IPS-18a (cell line): Measurements from ENCODE around the gene GNL2.

Source experiments
- H3K27ac ChIP-seq: one replicate; pipeline ENCODE4 v1.5.1; 2013; ENCODE audit warnings: low read length
- H3K27me3 ChIP-seq: one replicate; pipeline ENCODE4 v1.6.1; 2013; ENCODE audit warnings: mild to moderate bottlenecking, low read length; ENCODE audit not compliant: control insufficient read depth, insufficient read depth
- H3K36me3 ChIP-seq: one replicate; pipeline ENCODE4 v1.6.1; 2013; ENCODE audit warnings: low read depth, low read length; ENCODE audit not compliant: control insufficient read depth
- H3K4me1 ChIP-seq: one replicate; pipeline ENCODE4 v1.6.1; 2013; ENCODE audit warnings: low read depth, low read length; ENCODE audit not compliant: control insufficient read depth
- H3K4me3 ChIP-seq: one replicate; pipeline ENCODE4 v1.5.1; 2013; ENCODE audit warnings: low read length
- H3K9ac ChIP-seq: one replicate; pipeline ENCODE4 v1.6.1; 2013; ENCODE audit warnings: mild to moderate bottlenecking, low read length, moderate library complexity
- H3K9me3 ChIP-seq: one replicate; pipeline ENCODE4 v1.6.1; 2013; ENCODE audit warnings: low read depth, low read length; ENCODE audit not compliant: control insufficient read depth

Gene GNL2

DNA sequence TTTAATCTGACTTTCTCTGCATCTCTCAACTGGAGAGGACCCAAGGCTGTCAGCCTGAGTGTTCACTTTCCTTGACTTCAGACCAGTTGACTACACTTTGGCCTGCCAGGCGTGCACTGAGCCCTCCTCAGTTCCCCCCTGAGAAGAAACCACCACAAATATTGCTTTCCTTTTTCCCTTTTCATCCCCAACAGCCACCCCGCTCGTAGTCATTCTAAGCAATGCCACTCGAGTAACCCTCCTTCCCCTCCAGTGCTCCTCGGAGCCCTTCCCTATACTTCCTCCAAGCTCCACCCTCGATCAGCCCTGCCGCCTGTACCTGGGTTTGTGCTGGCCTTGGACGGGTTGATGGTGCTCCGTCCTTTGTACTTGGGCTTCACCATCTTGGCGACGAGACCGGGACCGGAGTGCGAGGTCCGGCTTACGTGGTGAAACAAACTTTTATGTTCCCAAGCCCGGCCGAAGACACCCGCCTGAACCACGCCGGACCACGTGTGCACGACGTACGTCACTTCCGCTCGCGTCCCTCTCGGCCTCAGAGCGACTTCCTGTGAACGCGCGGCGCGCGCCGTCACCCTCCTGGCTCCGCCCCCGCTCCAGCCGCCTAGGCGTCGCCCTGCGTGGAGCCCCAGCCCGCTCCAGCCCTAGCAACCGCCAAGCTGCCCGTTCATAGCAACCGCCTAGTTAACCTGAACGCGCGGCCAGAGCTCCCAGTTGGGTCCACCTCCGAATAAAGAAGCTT, at the start of gene GNL2:
GNL2 (minus strand) TSS at position 498 of the 742 bp plus-strand sequence; CDS start at position 383, 115 bp downstream.
- Histone ChIP-seq H3K4me3 (peak within 1 kb of the TSS; percentile 94), H3K36me3 (peaks cover 34% of the 10 kb centered on the region), H3K9me3 (no peaks in the 10 kb centered on the region), H3K27me3 (no peaks in the 10 kb centered on the region), H3K4me1 (peaks cover 8% of the 10 kb centered on the region), H3K27ac (peak within 1 kb of the TSS; percentile 75), H3K9ac (peak within 1 kb of the TSS; percentile 94)

DNA sequence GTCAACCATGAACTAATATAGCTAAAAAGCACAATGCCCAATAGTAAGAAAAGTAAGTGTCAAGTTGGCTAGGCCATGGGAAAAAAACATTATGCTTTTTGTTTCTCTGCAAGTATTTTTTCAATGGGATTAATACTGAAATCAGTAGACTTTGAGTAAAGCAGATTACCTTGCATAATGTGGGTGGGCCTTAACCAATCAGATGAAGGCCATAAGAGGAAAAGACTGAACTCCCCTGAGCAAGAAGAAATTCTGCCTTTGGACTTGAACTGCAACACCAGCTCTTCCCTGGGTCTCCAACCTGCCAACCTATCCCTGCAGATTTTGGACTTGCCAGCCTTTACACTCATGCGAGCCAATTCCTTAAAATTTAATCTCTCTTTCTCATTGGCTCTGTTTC, 45.3 kb upstream of the GNL2 start:
- H3K27ac ChIP-seq, result no peak overlapping the region
- H3K4me1 ChIP-seq, result no peaks in the 10 kb centered on the region
- H3K9ac ChIP-seq, result no peak overlapping the region
- no peaks in the 10 kb centered on the region for H3K9me3 ChIP-seq
- no peaks in the 10 kb centered on the region for H3K36me3 ChIP-seq
- H3K27me3 ChIP-seq, result peaks cover 78% of the 10 kb centered on the region
- H3K4me3 ChIP-seq, result no peak overlapping the region

GRCh38 chr1:37636435-37636834, 40.7 kb upstream of the GNL2 start:
- Histone ChIP-seq H3K36me3 (no peaks in the 10 kb centered on the region), H3K27me3 (peaks cover 96% of the 10 kb centered on the region), H3K9me3 (no peaks in the 10 kb centered on the region), H3K4me1 (no peaks in the 10 kb centered on the region), H3K9ac (no peak overlapping the region), H3K27ac (no peak overlapping the region), H3K4me3 (no peak overlapping the region)

GRCh38 chr1:37634992-37635902, 39.5 kb upstream of the GNL2 start:
- H3K36me3 ChIP-seq, result no peaks in the 10 kb centered on the region
- no peaks in the 10 kb centered on the region for H3K4me1 ChIP-seq
- no peak overlapping the region for H3K27ac ChIP-seq
- H3K27me3 ChIP-seq, result peaks cover 99% of the 10 kb centered on the region
- H3K4me3 ChIP-seq, result peak overlapping the region; percentile 43
- no peaks in the 10 kb centered on the region for H3K9me3 ChIP-seq
- H3K9ac ChIP-seq, result no peak overlapping the region

- peak within 1 kb of the TSS; percentile 43 for H3K4me3 ChIP-seq
- H3K4me1 ChIP-seq, result peaks cover 5% of the 10 kb centered on the region
- no peaks in the 10 kb centered on the region for H3K36me3 ChIP-seq
- no peaks in the 10 kb centered on the region for H3K9me3 ChIP-seq
- no peak within 1 kb of the TSS for H3K27ac ChIP-seq
- peaks cover 100% of the 10 kb centered on the region for H3K27me3 ChIP-seq
- no peak within 1 kb of the TSS for H3K9ac ChIP-seq
Measured at GRCh38 chr1:37634244-37634991, 38.7 kb upstream of the GNL2 start, which contains the start of gene RSPO1. Gene RSPO1 (minus strand): TSS chr1:37634892. CDS start chr1:37629661, 5,231 bp downstream.

- H3K4me3 ChIP-seq, result peak overlapping the region; percentile 43
- no peak overlapping the region for H3K9ac ChIP-seq
- no peaks in the 10 kb centered on the region for H3K9me3 ChIP-seq
- no peak overlapping the region for H3K27ac ChIP-seq
- no peaks in the 10 kb centered on the region for H3K36me3 ChIP-seq
- H3K4me1 ChIP-seq, result peaks cover 5% of the 10 kb centered on the region
- H3K27me3 ChIP-seq, result peaks cover 100% of the 10 kb centered on the region
Measured at GRCh38 chr1:37633938-37634243, 38.2 kb upstream of the GNL2 start.

DNA sequence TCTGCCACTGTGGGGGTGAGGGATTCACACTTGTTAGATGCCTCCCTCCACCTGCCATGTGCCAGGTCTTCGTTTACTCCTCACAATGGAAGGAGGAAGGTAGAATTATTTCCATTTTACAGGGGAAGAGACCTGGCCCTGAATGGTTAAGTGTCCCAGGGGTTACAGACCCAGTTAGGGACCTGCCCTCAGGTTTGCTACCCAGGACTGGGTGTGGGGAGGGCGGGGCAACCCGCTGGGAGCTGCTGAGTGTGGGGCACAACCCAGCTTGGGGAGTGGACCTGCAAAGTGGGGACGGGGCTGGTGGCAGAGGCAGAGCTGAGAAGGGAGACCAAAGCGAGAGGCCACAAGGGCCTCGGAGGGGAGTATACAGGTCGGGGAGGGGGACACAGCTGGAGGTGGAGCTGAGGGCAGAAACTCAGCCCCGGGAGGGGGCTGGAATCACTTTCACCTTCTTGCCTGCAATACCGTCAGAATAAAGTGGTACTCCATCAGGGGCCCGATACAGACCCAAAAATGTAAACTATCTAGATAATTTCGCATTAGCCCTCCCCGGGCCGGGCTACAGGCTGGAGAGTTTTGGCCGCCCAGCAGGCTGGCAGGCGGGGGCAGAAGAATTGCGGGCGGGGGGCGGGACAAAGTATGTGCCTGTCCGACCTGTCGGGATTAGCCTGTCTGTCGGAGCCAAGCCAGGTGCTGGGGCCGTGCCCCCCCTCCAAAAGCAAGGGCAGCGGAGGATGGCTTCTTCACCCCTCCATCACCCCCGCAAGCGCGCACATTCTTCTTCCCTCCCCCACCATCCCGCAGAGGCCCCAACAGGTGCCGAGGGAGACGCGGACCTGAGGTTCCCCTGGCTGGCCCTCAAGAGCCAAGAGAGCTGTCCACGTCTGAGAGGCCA, 37.6 kb upstream of the GNL2 start:
- Histone ChIP-seq H3K4me1 (peaks cover 5% of the 10 kb centered on the region), H3K9ac (no peak overlapping the region), H3K4me3 (peak overlapping the region; percentile 43), H3K9me3 (no peaks in the 10 kb centered on the region), H3K27me3 (peaks cover 100% of the 10 kb centered on the region), H3K36me3 (no peaks in the 10 kb centered on the region), H3K27ac (no peak overlapping the region)

- H3K36me3 ChIP-seq, result no peaks in the 10 kb centered on the region
Measured at GRCh38 chr1:37631036-37631435, 35.3 kb upstream of the GNL2 start.

GRCh38 chr1:37630426-37631028, 34.8 kb upstream of the GNL2 start:
- H3K4me3 ChIP-seq, result no peak overlapping the region
- peaks cover 92% of the 10 kb centered on the region for H3K27me3 ChIP-seq
- peaks cover 5% of the 10 kb centered on the region for H3K4me1 ChIP-seq
- no peak overlapping the region for H3K27ac ChIP-seq
- H3K36me3 ChIP-seq, result no peaks in the 10 kb centered on the region
- no peaks in the 10 kb centered on the region for H3K9me3 ChIP-seq
- H3K9ac ChIP-seq, result no peak overlapping the region

More at GRCh38 chr1:37631036-37631435, 35.3 kb upstream of the GNL2 start:
- Histone ChIP-seq H3K9me3 (no peaks in the 10 kb centered on the region), H3K27me3 (peaks cover 97% of the 10 kb centered on the region), H3K27ac (no peak overlapping the region), H3K4me3 (no peak overlapping the region), H3K9ac (no peak overlapping the region), H3K4me1 (peaks cover 5% of the 10 kb centered on the region)

DNA sequence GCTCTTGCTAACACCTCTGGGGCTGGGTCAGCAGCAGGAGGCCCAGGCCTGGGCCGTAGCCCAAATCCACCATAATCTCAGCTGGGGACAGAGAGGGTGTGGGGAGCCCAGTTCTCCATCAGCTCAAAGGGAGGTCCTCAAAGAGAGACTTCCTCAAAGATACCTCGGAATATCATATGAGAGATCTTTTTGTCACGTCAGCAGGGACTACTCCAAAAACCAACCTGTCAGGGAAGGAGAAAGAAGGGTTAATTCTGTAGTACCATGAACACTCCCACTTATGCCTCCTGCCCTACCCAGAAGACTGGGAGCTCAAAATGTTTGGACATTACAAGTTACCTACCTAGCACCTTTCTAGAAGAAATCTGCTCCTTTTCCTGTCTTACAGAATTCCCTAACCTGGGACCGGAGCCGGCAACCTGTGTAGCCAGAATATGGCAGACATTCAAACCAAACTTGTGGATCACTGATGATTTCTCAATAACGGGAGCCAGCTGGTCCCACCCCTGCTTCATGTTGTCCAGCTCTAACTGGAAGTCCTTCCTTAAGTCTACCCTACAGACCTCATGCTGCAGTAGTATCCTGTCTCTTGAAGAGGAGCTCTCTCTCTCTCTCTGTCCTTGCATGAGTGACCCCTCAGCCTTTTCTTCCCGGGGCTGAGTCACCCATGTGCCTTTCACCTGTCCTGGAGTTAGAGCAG, 34.1 kb upstream of the GNL2 start:
- no peaks in the 10 kb centered on the region for H3K9me3 ChIP-seq
- no peak overlapping the region for H3K9ac ChIP-seq
- no peak overlapping the region for H3K27ac ChIP-seq
- no peaks in the 10 kb centered on the region for H3K36me3 ChIP-seq
- peaks cover 5% of the 10 kb centered on the region for H3K4me1 ChIP-seq
- H3K4me3 ChIP-seq, result no peak overlapping the region
- peaks cover 87% of the 10 kb centered on the region for H3K27me3 ChIP-seq
